Vagina (tissue), 2 donors: ENCODE measurements around the gene KIR3DL3.

ENCODE experiments used
- CTCF ChIP-seq, 3 experiments: fragments of 450-650 bp in 2 of 3; fragments of 200-600 bp in 1 of 3; sonication (generic) in 1 of 3; IDR thresholded peaks; one replicate each; pipeline ENCODE4 v1.5.1; 2017 to 2019; ENCODE audit warnings: antibody characterized with exemption in 3 of 3, mild to moderate bottlenecking in 2 of 3, moderate library complexity in 2 of 3
- POLR2AphosphoS5 ChIP-seq, 2 donors: sonication (generic); formaldehyde crosslinking; IDR thresholded peaks; one replicate each; pipeline ENCODE4 v1.9.0; 2017; ENCODE audit warnings: antibody characterized with exemption in 2 of 2, mild to moderate bottlenecking in 2 of 2, low read depth in 1 of 2; ENCODE audit not compliant: insufficient read depth in 1 of 2

GRCh38 chr19:54707962-54708361 is 16.3 kb upstream of the KIR3DL3 start:
- TF ChIP-seq CTCF (IDR thresholded peaks at IDR 0.05) = no peak
- no peak for TF ChIP-seq POLR2AphosphoS5 (IDR thresholded peaks at IDR 0.05; ENCODE audit: insufficient read depth in 1 of 2, low read depth in 1 of 2)
